B cell (primary cell): Measurements from ENCODE around the gene NRXN2. TPM values are rescaled to one million over a fixed set of nuclear protein-coding genes. Genes with fewer than 3 reads are reported as not detected.

Source experiments
- ATAC-seq: fragments of 200-7000 bp; cut with Tn5 transposase; one replicate; pipeline ENCODE4 v1.10.0; 2021; ENCODE audit warnings: low read depth, mild to moderate bottlenecking, moderate number of reproducible peaks, moderate library complexity
- CTCF ChIA-PET: fragments of 350-600 bp; sonication (Branson Sonifier 250); formaldehyde crosslinking; loops from one replicate; lab custom pipeline; 2021; ENCODE audit warnings: antibody characterized with exemption, inconsistent platforms; lab: Charles Lee
- POLR2A ChIA-PET: fragments of 350-600 bp; sonication (Branson Sonifier 250); formaldehyde crosslinking; loops from one replicate; lab custom pipeline; 2021; ENCODE audit warnings: antibody characterized with exemption; lab: Charles Lee
- DNase-seq: peaks from one replicate; pipeline ENCODE4 v3.0.0; 2013
- H2AFZ ChIP-seq: 2 replicates; pipeline ENCODE4 v1.6.1; 2012; ENCODE audit warnings: mild to moderate bottlenecking, low read depth, low read length; ENCODE audit not compliant: insufficient read depth, poor library complexity, severe bottlenecking
- H3K27ac ChIP-seq, 2 donors: 1 replicate in 1 of 2; 2 replicates in 1 of 2; pipeline ENCODE4 v1.5.1; 2012 to 2013; ENCODE audit warnings: low read length in 2 of 2, mild to moderate bottlenecking in 2 of 2, moderate library complexity in 1 of 2
- H3K27me3 ChIP-seq, 4 experiments: fragments of 200-600 bp in 1 of 4; sonication (generic) in 1 of 4; replicated peaks in 1 of 4; 1 replicate in 2 of 4; 2 replicates in 2 of 4; pipeline versions ENCODE4 v1.6.1 to v1.7.0; 2013 to 2016; ENCODE audit warnings: low read length in 3 of 4, mild to moderate bottlenecking in 2 of 4, mixed read lengths in 1 of 4, moderate library complexity in 1 of 4; ENCODE audit not compliant: insufficient read depth in 4 of 4, control insufficient read depth in 3 of 4; ENCODE audit errors: control extremely low read depth in 1 of 4
- H3K36me3 ChIP-seq, 2 experiments: replicated peaks in 1 of 2; 1 replicate in 1 of 2; 2 replicates in 1 of 2; pipeline versions ENCODE4 v1.6.1 to v1.7.1; 2013; ENCODE audit warnings: low read length in 1 of 2; ENCODE audit not compliant: insufficient read depth in 2 of 2, control insufficient read depth in 1 of 2; ENCODE audit errors: control extremely low read depth in 1 of 2, extremely low read depth in 1 of 2
- H3K4me1 ChIP-seq, 2 donors: fragments of 200-600 bp in 1 of 2; sonication (generic) in 1 of 2; 1 replicate in 1 of 2; 2 replicates in 1 of 2; pipeline versions ENCODE4 v1.5.1 to v1.6.1; 2013 to 2017; ENCODE audit warnings: low read length in 2 of 2; ENCODE audit not compliant: control insufficient read depth in 2 of 2, insufficient read depth in 2 of 2
- H3K4me2 ChIP-seq: replicated peaks from 2 replicates; pipeline ENCODE3; 2012; ENCODE audit warnings: mild to moderate bottlenecking, low read depth, low read length; ENCODE audit not compliant: poor library complexity, severe bottlenecking
- H3K4me3 ChIP-seq, 5 experiments: fragments of 200-600 bp in 1 of 5; sonication (generic) in 1 of 5; 1 replicate in 3 of 5; 2 replicates in 2 of 5; pipeline versions ENCODE4 v1.5.1 to v1.7.0; 2011 to 2016; ENCODE audit warnings: low read length in 4 of 5, mild to moderate bottlenecking in 4 of 5, low read depth in 2 of 5, control low read depth in 1 of 5, moderate library complexity in 1 of 5; ENCODE audit not compliant: insufficient read depth in 1 of 5; ENCODE audit errors: control extremely low read depth in 1 of 5, extremely low read depth in 1 of 5
- H3K79me2 ChIP-seq: fragments of 200-600 bp; sonication (generic); one replicate; pipeline ENCODE4 v1.6.0; 2016; ENCODE audit warnings: low read length; ENCODE audit not compliant: control insufficient read depth, insufficient read depth
- H3K9ac ChIP-seq: fragments of 200-600 bp; sonication (generic); 2 replicates; pipeline ENCODE4 v1.6.1; 2017; ENCODE audit warnings: mild to moderate bottlenecking, low read length, moderate library complexity
- H3K9me3 ChIP-seq, 3 donors: one replicate each; pipeline versions ENCODE4 v1.6.1 to v1.7.1; 2013; ENCODE audit warnings: low read length in 2 of 3; ENCODE audit not compliant: control insufficient read depth in 2 of 3, insufficient read depth in 1 of 3; ENCODE audit errors: control extremely low read depth in 1 of 3
- H4K20me1 ChIP-seq: 2 replicates; pipeline ENCODE4 v1.6.0; 2012; ENCODE audit warnings: mild to moderate bottlenecking, low read length; ENCODE audit not compliant: insufficient read depth, control insufficient read depth, poor library complexity, severe bottlenecking
- H3K27ac Mint-ChIP-seq: one replicate; pipeline ENCODE4 v1.8.0; 2021; ENCODE audit warnings: mixed read lengths
- H3K27me3 Mint-ChIP-seq: one replicate; pipeline ENCODE4 v1.8.0; 2021; ENCODE audit warnings: mixed read lengths
- H3K4me1 Mint-ChIP-seq: one replicate; pipeline ENCODE4 v1.8.0; 2021; ENCODE audit warnings: mixed read lengths
- H3K4me3 Mint-ChIP-seq: one replicate; pipeline ENCODE4 v1.8.0; 2021; ENCODE audit warnings: mixed read lengths
- H3K9me3 Mint-ChIP-seq: one replicate; pipeline ENCODE4 v1.8.0; 2022; ENCODE audit warnings: mixed read lengths; ENCODE audit not compliant: insufficient read depth
- CTCF ChIP-seq: fragments of 200-600 bp; IDR thresholded peaks from one replicate; pipeline ENCODE4 v1.8.0; 2022; ENCODE audit warnings: antibody characterized with exemption, mild to moderate bottlenecking
- EZH2 ChIP-seq: IDR thresholded peaks from 2 replicates; pipeline ENCODE4 v1.6.1; 2012; ENCODE audit warnings: borderline replicate concordance, low read depth, mild to moderate bottlenecking, moderate library complexity, low read length; ENCODE audit not compliant: insufficient read depth, poor library complexity, severe bottlenecking
- WGBS: methylation state at CpG from one replicate; pipeline ENCODE4 v1.1.5; 2013; ENCODE audit warnings: missing lambda C conversion rate; ENCODE audit not compliant: insufficient coverage; 5-methylcytosine and 5-hydroxymethylcytosine counted together
- intact Hi-C: fragments of 100-400 bp; cut with micrococcal nuclease; formaldehyde crosslinking; loops from one replicate; pipeline ENCODE4 v1.10.0; 2022
- polyA plus RNA-seq: library from polyadenylated mRNA; depleted of rRNA; stranded (reverse); fragments of >200 nt; gene quantifications from 2 replicates; pipeline ENCODE4 v1.2.3, GENCODE V29; 2012
- total RNA-seq, 2 donors: library from RNA; stranded (reverse); fragments of 120-200 nt in 1 of 2; gene quantifications; 1 replicate in 1 of 2; 2 replicates in 1 of 2; pipeline versions ENCODE4 v1.2.3 to v1.2.4, GENCODE V29; 2013 to 2022

NRXN2 gene
- total and polyA plus RNA-seq, 2 donors (not counting 1 experiment from before 2014, with no cell fraction given) = 0.01 to 0.52 TPM

- no peak overlapping the region for H3K27ac ChIP-seq
- no peaks in the 10 kb centered on the region for H3K4me1 Mint-ChIP-seq
- peaks cover 3% of the 10 kb centered on the region for H3K9me3 Mint-ChIP-seq
- intact Hi-C loops = no loop called here
- H3K9ac ChIP-seq = no peak overlapping the region
- ChIA-PET POLR2A (no interaction called here), CTCF (no interaction called here)
- no peak overlapping the region for H3K27ac Mint-ChIP-seq
- H3K4me3 Mint-ChIP-seq = no peak overlapping the region
- no peak overlapping the region for H3K4me3 ChIP-seq
- TF ChIP-seq EZH2 (no peak), CTCF (no peak)
- no peak overlapping the region for H2AFZ ChIP-seq
- no peaks in the 10 kb centered on the region for H3K36me3 ChIP-seq
- peaks cover 8% of the 10 kb centered on the region for H3K27me3 Mint-ChIP-seq
- no peaks in the 10 kb centered on the region for H3K27me3 ChIP-seq
- no peaks in the 10 kb centered on the region for H4K20me1 ChIP-seq
- peaks cover 0 to 16% (median 5%) of the 10 kb centered on the region in 3 donors for H3K9me3 ChIP-seq
- 92% methylated on average over 31 of the region's 32 CpGs for WGBS
- no peak overlapping the region for H3K4me2 ChIP-seq
- no peaks in the 10 kb centered on the region for H3K79me2 ChIP-seq
- no peak for DNase-seq
- ATAC-seq = no peak
- H3K4me1 ChIP-seq = no peaks in the 10 kb centered on the region
Observed at GRCh38 chr11:64593156-64594105, 129.6 kb downstream of the NRXN2 start.

- no peak overlapping the region for H3K27ac ChIP-seq
- no peak overlapping the region for H3K4me3 ChIP-seq
- intact Hi-C loops = no loop called here
- H3K9me3 Mint-ChIP-seq = peaks cover 10% of the 10 kb centered on the region
- no peak overlapping the region for H3K27ac Mint-ChIP-seq
- H3K4me1 ChIP-seq = no peaks in the 10 kb centered on the region
- no peak for ATAC-seq
- no peak for TF ChIP-seq EZH2
- TF ChIP-seq CTCF = no peak
- H4K20me1 ChIP-seq = no peaks in the 10 kb centered on the region
- peaks cover 0 to 19% (median 5%) of the 10 kb centered on the region in 3 donors for H3K9me3 ChIP-seq
- H3K4me2 ChIP-seq = no peak overlapping the region
- no peak for DNase-seq
- WGBS = 84% methylated on average over 5 of the region's 9 CpGs
- no peak overlapping the region for H3K4me3 Mint-ChIP-seq
- no peaks in the 10 kb centered on the region for H3K79me2 ChIP-seq
- H3K4me1 Mint-ChIP-seq = no peaks in the 10 kb centered on the region
- CTCF ChIA-PET = no interaction called here
- H3K36me3 ChIP-seq = no peaks in the 10 kb centered on the region
- peaks cover 16% of the 10 kb centered on the region for H3K27me3 Mint-ChIP-seq
- no peak overlapping the region for H3K9ac ChIP-seq
- no peak overlapping the region for H2AFZ ChIP-seq
- POLR2A ChIA-PET = no interaction called here
- H3K27me3 ChIP-seq = no peaks in the 10 kb centered on the region
Observed at GRCh38 chr11:64592656-64593055, 130.3 kb downstream of the NRXN2 start.
